ENCODE measurements around the gene FBXO15. TPM values are rescaled to one million over a fixed set of nuclear protein-coding genes. Genes with fewer than 3 reads are reported as not detected.

FBXO15 gene
- total and polyA plus RNA-seq, 2 of the 13 experiments (the other 11 are each of a cell fraction or from before 2014, with no cell fraction given): 0.09 to 0.12 TPM

DNA sequence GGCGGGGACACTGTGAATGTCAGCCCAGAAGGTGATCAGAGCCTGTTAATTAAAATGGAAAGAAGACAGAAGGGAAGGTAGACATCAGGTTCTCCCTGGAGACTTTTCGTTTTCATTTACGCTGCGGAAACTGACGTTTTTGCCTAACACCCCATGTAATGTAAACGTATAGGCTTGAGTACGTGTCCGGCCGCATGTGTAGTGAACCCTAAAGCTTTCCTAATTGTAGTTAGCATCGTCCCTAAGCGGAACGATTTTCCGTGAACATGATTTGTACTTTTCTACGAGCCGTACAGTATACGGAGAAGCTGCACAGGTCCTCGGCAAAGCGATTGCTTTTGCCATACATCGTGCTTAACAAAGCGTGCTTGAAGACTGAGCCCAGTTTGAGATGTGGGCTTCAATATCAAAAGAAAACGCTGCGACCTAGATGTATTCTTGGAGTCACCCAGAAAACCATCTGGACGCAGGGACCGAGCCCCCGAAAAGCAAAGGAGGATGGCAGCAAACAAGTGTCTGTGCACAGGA lies 973 bp upstream of the FBXO15 start (continued):
- TF ChIP-seq, protein P1, sequence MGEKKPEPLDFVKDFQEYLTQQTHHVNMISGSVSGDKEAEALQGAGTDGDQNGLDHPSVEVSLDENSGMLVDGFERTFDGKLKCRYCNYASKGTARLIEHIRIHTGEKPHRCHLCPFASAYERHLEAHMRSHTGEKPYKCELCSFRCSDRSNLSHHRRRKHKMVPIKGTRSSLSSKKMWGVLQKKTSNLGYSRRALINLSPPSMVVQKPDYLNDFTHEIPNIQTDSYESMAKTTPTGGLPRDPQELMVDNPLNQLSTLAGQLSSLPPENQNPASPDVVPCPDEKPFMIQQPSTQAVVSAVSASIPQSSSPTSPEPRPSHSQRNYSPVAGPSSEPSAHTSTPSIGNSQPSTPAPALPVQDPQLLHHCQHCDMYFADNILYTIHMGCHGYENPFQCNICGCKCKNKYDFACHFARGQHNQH (CRISPR knock-in tag; IDR thresholded peaks at IDR 0.05): no peak
- TF ChIP-seq ZNF251 (CRISPR knock-in tag; IDR thresholded peaks at IDR 0.05): 0 out of 2 replicates have a peak, but pooled peaks have one; percentile 13
- TF ChIP-seq, protein P2, sequence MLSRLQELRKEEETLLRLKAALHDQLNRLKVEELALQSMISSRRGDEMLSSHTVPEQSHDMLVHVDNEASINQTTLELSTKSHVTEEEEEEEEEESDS (CRISPR knock-in tag; IDR thresholded peaks at IDR 0.05; ENCODE audit: borderline replicate concordance): no peak

DNA sequence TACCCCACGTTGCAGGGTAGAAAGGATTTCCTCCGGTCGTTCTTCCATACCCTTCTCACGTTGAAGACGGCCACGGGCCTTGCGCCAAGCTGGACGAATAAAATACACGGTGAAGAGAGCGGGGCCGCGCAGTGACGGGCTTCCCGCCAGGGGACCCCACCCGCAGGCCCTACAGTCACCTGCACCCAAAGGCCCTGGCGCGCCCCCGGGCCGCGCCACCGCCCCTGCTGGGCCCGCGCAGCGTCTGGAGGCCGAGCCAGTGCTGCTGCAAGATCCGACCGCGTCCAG lies 199 bp downstream of the FBXO15 start:
- peaks cover 7 to 16% of the 10 kb centered on the region in 2 experiments; a peak in 4 of 5 replicates for H3K36me3 ChIP-seq (replicated peaks in 1 of 2; ENCODE audit: control insufficient read depth in 1 of 2, insufficient read depth in 2 of 2, low read length in 2 of 2)
- no peak overlapping the region for H2AFZ ChIP-seq (ENCODE audit: low read length)
- in situ Hi-C loops (cut with HindIII; ENCODE audit: extremely low pct_ligation_motif_present, low pct_unique_long_range_greater_than_20kb) (no loop called here), intact Hi-C loops (cut with micrococcal nuclease; ENCODE audit: unreplicated experiment) (loop anchor here (5.0 kb wide), 1 partner anchor 350 kb away; the partner anchor contains the start of gene CNDP2)
- DNase-seq (ENCODE audit: low spot score) (no peak), ATAC-seq (no peak), FAIRE-seq (no peak)
- no peaks in the 10 kb centered on the region for H4K20me1 ChIP-seq (ENCODE audit: insufficient read depth, low read length)
- WGBS (ENCODE audit: low lambda C conversion rate): 0% methylated on average over 3 of the region's 28 CpGs
- H3K9ac ChIP-seq (ENCODE audit: insufficient read depth, low read depth, low read length): peak overlapping the region; percentile 69; the same call in 1 of the 2 replicates
- no TSS peak for BruUV-seq (replicated peaks)
- peak overlapping the region; percentile 94 for H3K4me2 ChIP-seq (ENCODE audit: low read depth, low read length)
- H3K4me3 ChIP-seq (replicated peaks in 1 of 3; ENCODE audit: insufficient read depth in 1 of 3, low read depth in 2 of 3, low read length in 3 of 3): peak overlapping the region; percentile 60 to 80 (median 63)
- peaks cover 31% of the 10 kb centered on the region for H3K4me1 ChIP-seq (ENCODE audit: insufficient read depth, low read length)
- ChIA-PET POLR2A (no interaction called here), CTCF (ENCODE audit: low intra/inter-chr PET ratio, low total read pairs) (no interaction called here)
- H3K27me3 ChIP-seq (ENCODE audit: control insufficient read depth in 1 of 2, insufficient read depth in 2 of 2, low read length in 2 of 2): peaks cover 0 to 5% of the 10 kb centered on the region in 2 experiments; a peak in 2 of 5 replicates
- H3K9me3 ChIP-seq (ENCODE audit: low read length): no peaks in the 10 kb centered on the region
- no peak overlapping the region for H3K27ac ChIP-seq (ENCODE audit: extremely low read length, insufficient read depth, low read length)
- H3K79me2 ChIP-seq (ENCODE audit: insufficient read depth, low read length): peaks cover 38% of the 10 kb centered on the region
- no peak for TF ChIP-seq MAF1 (CRISPR knock-in tag; IDR thresholded peaks at IDR 0.05; ENCODE audit: borderline replicate concordance)
- TF ChIP-seq, protein P3, sequence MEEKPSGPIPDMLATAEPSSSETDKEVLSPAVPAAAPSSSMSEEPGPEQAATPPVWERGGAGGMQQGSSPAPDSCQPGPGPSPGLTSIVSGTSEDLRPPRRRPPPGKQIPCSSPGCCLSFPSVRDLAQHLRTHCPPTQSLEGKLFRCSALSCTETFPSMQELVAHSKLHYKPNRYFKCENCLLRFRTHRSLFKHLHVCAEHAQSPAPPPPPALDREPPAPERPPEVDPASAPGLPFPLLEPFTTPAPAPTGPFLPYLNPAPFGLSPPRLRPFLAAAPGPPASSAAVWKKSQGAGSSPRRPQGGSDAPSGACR (CRISPR knock-in tag; IDR thresholded peaks at IDR 0.05): 0 out of 2 replicates have a peak, but pooled peaks have one; percentile 29
- TF ChIP-seq NFYC (CRISPR knock-in tag; IDR thresholded peaks at IDR 0.05): 0 out of 2 replicates have a peak, but pooled peaks have one; percentile 3
- TF ChIP-seq SIN3B (IDR thresholded peaks at IDR 0.05; ENCODE audit: low read length): 0 out of 2 replicates have a peak, but pooled peaks have one; percentile 13
- TF ChIP-seq ZKSCAN8 (CRISPR knock-in tag; IDR thresholded peaks at IDR 0.05; ENCODE audit: borderline replicate concordance): no peak
- no peak for TF ChIP-seq TCF12 (IDR thresholded peaks at IDR 0.05)
- 0 out of 2 replicates have a peak, but pooled peaks have one; percentile 5 for TF ChIP-seq TCF12 (CRISPR knock-in tag; IDR thresholded peaks at IDR 0.05)
- no peak for TF ChIP-seq ZFYVE20 (CRISPR knock-in tag; IDR thresholded peaks at IDR 0.05; ENCODE audit: borderline replicate concordance, low read depth)
- TF ChIP-seq, protein P4, sequence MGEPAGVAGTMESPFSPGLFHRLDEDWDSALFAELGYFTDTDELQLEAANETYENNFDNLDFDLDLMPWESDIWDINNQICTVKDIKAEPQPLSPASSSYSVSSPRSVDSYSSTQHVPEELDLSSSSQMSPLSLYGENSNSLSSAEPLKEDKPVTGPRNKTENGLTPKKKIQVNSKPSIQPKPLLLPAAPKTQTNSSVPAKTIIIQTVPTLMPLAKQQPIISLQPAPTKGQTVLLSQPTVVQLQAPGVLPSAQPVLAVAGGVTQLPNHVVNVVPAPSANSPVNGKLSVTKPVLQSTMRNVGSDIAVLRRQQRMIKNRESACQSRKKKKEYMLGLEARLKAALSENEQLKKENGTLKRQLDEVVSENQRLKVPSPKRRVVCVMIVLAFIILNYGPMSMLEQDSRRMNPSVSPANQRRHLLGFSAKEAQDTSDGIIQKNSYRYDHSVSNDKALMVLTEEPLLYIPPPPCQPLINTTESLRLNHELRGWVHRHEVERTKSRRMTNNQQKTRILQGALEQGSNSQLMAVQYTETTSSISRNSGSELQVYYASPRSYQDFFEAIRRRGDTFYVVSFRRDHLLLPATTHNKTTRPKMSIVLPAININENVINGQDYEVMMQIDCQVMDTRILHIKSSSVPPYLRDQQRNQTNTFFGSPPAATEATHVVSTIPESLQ (CRISPR knock-in tag; conservative IDR thresholded peaks at IDR 0.05): no peak
- TF ChIP-seq, protein P5, sequence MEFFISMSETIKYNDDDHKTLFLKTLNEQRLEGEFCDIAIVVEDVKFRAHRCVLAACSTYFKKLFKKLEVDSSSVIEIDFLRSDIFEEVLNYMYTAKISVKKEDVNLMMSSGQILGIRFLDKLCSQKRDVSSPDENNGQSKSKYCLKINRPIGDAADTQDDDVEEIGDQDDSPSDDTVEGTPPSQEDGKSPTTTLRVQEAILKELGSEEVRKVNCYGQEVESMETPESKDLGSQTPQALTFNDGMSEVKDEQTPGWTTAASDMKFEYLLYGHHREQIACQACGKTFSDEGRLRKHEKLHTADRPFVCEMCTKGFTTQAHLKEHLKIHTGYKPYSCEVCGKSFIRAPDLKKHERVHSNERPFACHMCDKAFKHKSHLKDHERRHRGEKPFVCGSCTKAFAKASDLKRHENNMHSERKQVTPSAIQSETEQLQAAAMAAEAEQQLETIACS (CRISPR knock-in tag; IDR thresholded peaks at IDR 0.05): peak; percentile 73
- TF ChIP-seq, protein P6, sequence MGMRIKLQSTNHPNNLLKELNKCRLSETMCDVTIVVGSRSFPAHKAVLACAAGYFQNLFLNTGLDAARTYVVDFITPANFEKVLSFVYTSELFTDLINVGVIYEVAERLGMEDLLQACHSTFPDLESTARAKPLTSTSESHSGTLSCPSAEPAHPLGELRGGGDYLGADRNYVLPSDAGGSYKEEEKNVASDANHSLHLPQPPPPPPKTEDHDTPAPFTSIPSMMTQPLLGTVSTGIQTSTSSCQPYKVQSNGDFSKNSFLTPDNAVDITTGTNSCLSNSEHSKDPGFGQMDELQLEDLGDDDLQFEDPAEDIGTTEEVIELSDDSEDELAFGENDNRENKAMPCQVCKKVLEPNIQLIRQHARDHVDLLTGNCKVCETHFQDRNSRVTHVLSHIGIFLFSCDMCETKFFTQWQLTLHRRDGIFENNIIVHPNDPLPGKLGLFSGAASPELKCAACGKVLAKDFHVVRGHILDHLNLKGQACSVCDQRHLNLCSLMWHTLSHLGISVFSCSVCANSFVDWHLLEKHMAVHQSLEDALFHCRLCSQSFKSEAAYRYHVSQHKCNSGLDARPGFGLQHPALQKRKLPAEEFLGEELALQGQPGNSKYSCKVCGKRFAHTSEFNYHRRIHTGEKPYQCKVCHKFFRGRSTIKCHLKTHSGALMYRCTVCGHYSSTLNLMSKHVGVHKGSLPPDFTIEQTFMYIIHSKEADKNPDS (CRISPR knock-in tag; IDR thresholded peaks at IDR 0.05): 0 out of 2 replicates have a peak, but pooled peaks have one; percentile 50
- TF ChIP-seq HDAC1 (CRISPR knock-in tag; IDR thresholded peaks at IDR 0.05): peak; percentile 27; the same call in 1 of the 2 replicates
